NCI-H146 treated with DMSO at 0.1 percent for 48 hours (cell line): ENCODE measurements around the gene LUZP2.

Experiments used
- DNase-seq: peaks from one replicate; lab custom pipeline; 2025; ENCODE audit not compliant: unreplicated experiment; lab: John Stamatoyannopoulos, UW

LUZP2 gene

DNA sequence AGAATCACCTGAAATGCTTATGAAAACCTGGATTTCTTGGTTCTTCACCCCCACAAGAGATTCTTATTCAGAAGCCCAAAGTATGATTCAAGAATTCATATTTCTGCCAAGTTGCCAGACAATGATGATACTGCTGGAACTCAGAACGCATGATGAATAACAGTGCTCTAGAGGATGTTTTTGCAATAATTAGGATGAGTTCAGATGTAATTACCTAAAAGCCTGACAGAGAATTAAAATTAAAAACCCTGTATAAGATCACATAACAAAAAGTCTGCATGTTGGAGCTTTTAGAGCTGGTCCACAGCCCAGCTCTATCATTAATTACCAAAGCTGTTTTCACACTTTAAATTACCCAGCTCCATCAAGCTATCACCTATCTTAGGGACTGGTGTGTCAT is 211.8 kb downstream of the LUZP2 start:
- no peak for DNase-seq

DNA sequence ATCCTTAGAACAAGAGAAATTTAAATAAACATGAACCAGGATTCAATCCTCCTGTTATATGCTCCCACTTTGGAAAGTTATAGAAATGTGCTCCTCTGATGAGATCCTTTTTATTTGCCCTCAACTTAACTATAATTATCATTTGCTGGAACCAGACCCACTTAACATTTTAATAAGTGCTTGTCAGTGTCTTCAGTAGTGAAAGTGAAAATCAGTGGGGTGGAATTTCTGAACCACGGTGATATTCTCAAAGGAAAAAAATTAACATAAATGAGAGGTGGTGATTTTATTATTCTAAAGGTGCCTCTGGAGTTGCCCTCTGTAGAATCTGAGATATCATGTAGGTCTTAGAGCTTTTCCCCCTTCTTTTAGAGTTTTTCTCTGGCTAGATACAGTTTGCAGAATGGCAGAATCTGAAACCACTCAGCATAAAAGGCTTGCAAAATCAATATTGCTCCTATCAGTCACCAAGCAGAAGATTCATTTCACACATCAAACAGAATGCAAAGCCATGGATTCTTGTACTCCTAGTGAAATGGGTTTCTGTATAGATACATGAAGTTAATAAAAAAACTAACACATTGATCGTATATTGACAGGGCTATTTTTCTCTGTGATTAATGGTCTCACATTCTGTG is 213.2 kb downstream of the LUZP2 start:
- no peak for DNase-seq

DNA sequence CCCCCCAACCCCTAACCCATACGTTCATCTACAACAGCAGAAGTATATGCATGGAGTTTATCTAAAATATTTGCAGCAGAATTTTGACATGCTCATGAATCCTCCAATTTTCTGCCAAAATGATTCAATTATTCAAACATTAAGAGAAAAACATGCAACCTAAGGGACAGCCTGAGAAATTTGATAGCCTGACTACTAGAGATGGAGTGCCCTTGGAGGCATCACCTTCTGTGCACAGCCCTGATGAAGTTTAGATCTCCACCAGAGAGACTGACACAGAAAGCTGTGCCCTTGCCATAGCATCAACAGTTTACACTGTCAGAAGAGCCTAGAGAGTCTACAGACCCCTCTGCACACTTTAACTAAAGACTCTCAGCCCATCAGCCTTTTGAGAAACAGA is 217.7 kb downstream of the LUZP2 start:
- DNase-seq: no peak

DNA sequence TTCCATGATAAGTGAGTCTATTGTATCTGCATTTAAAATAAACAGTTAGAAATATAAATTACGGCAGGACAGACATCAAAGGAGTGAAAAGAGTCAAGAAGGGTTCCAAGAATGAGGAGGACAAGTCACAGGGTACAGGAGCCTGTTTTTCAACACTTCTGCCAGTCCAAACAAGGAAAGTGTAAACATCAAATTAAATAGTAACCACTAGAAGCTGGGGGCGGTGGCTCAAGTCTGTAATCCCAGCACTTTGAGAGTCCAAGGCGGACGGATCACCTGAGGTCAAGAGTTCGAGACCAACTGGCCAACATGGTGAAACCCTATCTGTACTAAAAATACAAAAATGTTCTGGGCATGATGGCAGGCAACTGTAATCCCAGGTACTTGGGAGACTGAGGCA is 219.6 kb downstream of the LUZP2 start:
- DNase-seq: no peak

DNA sequence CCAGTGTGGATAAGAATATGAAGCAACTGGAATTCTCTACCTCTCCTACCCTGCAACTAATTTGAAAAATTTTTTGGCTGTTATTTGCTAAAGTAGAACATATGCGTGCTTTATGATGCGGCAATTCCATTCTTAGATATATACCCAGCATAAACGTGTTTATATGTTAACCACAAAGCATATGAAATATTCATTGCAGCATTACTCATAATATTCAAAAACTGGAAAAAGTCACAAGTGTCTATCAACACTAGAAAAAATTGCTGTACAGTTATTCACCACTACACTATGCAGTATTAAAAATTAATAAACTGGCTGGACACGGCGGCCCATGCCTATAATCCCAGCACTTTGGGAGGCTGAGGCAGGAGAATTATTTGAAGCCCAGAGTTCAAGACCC is 226.4 kb downstream of the LUZP2 start:
- no peak for DNase-seq

DNA sequence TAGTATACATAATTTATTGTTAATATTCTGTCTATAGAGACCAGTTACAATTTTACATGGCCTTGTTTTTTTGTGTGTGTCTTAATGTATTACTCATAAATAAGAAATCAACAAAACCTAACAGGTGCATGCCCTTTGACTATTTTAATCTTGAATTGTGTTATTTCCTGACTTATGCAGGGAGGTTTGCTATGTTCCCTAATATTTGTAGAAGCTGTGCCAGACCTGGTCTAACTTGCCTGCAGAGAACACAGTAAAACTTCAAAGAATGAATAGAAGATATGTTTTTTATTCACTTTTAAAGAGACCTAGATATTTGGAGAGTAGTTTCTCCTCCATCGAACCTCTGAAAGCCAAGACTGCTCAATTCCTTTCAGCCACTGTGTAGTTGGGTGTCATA is 234.7 kb downstream of the LUZP2 start:
- no peak for DNase-seq

DNA sequence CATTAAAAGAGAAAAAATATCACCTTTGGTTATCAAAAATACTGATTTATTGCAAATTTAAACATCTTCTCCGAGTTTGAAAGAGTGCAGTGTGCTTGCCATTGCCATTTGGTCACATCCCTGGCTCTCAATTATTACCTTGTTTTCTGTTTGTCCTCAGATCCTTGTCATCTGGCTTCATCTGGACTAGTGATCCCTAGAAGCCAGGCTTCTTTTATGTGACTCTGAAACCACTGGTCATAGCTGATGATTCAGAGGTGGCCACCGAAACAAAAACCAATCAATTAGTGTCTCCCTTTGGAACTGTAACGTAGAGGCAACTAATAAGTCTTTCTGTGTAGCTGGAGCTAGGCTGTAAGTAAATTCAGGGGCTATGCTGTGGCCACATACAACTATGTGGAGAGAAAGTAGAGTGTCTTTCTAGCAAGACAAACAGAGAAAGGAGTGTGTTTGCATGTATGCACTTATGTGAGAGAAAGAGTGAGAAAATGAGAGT is 237.9 kb downstream of the LUZP2 start:
- DNase-seq: no peak

DNA sequence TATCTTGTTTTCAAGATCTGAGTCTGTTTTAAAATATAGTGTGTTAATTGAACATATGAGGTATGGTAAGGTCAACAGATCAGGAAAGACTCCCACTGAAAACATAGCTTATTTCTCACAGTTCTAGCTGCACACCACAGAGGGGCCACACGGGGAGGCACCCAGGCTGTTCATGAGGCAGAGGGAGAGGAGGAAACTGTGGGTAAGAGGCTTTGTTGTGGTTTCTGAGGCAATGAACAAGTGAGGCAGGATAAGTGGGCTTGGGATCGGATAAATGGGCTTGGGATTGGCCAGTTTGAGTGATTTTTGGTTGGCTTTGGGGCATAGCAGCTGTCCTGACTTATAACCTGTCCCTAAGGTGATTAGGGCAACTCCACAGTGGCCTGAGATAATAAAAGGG is 242.1 kb downstream of the LUZP2 start:
- DNase-seq: no peak

DNA sequence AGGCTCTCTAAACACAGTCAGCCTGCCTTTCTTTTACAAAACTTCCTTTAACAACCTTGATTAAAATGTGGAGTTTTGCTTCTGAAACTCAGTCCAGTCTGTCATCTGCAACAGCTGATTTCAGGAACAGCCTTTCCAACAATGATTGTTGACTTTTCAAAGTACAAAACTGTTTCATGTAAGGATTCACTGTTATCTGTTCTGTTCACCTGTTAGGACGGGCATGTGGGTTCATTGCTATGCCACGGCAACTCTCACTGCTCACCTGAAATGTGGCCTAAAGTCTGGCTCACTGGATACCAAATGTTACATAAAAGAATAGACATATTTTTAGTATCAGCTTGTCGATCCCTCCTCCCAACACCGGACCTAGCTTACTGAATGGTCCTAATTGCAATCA is 242.8 kb downstream of the LUZP2 start:
- no peak for DNase-seq

DNA sequence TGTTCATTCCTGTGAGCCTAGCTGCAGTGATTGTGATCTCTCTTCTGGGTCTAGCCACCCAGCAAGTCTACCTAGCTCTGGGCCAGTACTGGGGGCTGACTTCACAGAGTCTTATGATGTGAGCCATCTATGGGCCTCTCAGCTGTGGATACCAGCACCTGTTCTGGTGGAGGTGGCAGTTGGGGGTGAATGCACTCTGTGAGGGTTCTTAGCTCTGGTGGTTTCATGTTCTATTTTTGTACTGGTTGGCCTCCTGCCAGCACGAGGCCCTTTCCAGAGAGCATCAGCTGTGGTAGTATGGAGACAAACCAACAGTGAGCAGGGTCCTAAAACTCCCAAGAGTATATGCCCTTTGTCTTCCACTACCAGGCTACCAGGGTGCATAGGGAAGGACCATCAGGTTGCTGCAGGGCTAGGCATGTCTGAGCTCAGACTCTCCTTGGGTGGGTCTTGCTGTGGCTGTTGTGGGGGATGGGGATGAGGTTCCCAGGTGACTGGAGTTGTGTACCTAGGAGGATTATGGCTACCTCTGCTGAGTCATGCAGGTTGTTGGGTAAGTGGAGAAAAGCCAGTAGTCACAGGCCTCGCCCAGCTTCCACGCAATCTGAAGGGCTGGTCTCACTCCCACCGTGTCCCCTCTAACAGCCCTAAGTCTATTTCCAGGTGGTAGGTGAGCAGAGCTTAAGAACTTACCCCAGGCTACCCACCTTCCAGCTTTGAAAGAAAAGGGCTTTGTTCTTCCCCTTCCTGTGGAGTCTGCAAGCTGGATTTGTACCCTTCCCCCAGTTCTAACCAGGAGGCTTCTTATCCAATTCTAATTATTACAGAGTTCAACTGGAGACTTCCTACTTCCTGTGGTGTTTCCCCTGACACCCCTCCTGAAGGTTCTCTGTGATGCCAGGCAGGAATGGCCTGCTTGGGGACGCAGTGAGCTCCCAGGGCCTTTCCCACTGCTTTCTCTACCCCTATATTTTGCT is 250.7 kb downstream of the LUZP2 start:
- no peak for DNase-seq

DNA sequence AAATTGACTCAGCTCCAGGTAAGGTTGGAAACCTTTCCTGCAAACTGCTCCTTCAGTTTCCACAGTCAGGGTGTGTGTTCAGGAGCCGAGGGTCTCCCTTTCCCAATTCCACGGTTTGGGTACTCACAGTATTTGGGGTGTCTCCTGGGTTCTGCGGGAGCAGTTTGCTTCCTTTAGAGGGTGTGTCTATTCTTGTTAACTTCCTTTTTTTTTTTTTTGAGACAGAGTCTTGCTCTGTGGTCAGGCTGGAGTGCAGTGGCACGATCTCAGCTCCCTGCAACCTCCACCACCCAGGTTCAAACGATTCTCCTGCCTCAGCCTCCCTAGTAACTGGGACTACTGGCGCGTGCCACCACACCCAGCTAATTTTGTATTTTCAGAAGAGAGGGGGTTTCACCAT is 251.4 kb downstream of the LUZP2 start:
- DNase-seq: no peak

DNA sequence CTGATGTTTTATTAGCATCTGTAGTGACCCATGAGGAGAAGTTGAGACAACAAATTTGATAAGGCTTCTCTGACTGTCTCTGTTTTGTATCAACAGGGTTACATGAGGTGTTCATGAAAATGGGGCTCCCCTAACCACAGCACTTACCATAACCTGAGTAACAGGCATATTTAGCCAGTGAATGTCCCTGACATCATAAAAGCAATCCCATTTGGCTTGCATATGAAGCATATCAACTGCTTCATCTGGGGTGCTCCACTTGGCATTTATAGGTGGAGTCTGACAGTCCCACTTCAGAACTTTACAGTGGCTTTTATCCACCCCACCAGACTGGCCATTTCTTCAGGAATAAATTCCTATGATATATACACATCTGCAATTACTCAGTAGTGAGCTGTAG is 257.6 kb downstream of the LUZP2 start:
- DNase-seq: no peak

DNA sequence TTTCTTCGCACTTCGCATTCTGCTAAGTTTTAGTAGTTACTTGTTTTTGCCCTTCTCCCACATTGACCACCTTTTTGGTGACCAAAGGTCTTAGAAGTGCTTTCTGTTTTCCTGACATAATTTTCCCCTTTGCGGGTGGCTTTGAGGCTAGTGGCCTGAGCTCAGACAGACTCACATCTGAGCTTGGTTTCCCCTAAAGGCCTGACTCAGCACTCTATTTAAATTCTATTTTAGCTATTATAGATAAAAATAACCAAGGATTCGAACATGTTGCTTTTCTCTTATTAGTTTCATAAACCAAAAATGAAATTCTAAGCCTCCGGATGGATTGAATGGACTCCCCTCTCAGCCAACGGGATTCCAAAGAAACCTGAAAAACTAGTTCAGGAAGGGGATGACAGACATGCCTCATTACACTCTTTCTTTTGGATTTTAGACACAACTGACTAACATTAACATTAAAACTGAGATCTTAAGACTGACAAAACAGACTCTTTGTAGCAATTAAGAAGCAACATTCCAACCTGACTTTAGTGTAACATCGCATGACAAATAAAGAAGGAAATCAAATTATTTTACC is 258.5 kb downstream of the LUZP2 start:
- no peak for DNase-seq

DNA sequence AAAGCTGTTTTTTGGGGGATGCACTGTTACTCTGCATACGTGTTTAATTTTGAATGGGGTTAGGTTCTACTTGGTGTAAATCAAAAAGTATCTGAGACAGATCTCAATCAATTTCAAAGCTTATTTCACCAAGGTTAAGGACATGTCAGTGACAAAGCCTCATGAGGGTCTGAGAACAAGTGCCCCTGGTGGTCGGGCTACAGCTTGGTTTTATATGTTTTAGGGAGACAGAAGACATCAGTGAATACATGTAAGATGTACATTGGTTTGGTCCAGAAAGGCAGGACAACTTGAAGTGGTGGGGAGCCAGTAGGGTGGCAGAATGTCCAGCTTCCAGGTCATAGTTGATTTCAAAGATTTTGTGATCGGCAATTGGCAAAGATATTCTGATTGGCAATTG is 262.9 kb downstream of the LUZP2 start:
- no peak for DNase-seq

DNA sequence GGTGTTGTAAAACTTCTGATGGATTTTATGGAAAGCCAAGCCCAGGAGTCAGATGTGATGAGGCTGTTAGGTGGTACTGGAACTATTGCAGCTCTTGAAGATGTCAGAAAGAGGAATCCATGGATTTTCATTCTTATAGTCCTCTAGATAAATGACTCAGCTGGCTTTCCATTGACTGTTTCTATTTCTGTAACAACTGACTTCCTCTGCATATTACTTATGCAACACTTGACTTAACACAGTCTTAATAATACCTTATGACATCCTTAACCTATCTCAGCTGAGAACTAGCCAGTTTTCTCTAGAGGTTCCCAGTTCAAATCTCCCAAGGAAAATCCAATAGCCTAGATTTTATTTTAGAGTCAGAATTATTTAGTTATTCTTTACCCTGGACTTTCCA is 263.8 kb downstream of the LUZP2 start:
- DNase-seq: no peak

DNA sequence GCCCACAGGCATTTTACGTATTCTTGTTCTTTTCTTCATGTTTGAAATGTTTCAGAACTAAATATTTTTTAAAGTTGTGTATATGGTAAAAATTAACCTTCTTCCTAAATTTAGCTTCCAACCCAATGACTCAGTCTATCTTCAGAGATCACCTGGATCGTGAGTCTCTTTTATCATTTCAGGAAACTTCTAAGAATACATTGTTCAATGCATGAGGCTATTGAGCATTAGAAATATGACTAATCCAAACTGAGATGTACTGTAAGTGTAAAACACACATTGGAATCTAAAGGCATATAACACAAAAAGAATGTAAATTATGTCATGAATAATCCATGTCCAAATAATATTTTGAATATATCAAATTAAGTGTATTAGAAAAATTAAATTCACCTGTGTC is 265.2 kb downstream of the LUZP2 start:
- no peak for DNase-seq

DNA sequence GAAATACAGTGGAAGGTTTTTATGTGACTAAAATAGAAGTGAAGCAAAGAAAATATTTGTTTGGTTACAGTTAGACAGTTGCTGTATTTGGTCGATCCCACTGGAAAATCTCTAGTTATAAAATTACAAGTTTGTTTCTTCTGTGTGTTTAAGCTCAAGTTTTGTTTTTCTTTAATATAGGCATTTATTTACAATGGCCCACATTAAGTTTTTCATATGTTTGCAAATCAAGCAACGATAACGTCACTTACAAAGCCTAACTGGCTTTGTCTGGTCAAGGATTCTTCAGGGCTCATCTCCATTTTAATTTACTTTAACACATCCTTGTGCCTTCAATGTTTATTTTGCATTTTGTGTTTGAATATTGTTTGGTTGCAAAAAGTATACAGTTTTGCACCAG is 270.6 kb downstream of the LUZP2 start:
- no peak for DNase-seq

DNA sequence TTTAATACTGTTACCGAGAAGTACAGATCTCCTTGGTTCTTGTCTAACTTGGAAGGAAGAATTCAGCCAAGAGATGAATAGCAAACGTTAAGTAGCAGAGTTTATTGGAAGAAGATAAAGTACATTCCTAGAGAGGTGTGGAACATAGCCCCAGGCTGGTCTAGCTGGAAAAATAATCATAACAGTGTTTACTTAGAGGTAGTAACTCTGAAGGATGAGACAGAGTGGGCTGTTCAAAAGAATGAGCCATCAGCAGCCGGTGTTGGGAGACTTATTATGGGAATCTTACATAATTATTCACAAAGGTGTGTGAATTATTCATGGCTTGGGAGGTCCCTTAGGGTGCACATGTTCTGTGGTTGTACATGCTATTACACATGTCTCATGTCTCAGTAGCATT is 276.5 kb downstream of the LUZP2 start:
- no peak for DNase-seq

DNA sequence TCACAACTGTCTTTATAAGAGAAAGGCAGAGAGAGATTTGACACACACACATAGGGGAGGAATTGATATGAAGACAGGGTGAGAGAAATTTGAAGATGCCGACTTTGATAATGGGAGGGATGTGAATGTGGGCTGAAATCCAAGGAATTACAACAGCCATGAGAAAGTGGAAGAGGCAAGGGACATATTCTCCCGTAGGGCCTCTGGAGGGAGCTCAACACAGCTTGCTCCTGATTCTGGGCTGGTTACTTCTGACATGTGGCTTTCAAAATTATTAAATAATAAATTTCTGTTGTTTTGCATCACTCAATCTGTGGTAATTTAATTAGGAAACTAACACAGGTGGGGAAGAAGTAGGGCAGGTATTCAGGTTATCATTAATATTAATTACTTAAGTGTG is 282.9 kb downstream of the LUZP2 start:
- DNase-seq: no peak

DNA sequence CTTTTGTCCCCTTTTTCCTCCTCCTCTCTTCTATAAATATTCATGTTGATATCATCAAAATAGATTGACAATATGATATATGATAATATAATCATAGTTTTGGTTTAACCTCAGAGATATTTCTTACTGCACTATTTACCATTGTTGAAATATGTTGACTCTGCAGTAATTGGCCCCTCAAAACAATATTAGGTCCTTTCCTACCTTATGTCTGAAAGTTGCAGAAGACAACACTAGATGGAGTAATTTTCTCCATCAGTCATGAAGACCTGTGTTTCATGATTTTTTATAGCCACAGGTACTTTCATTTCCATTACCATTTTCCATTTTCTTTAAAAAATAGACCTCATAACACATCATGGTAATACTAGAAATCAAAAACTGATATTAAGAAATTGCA is 284.4 kb downstream of the LUZP2 start:
- DNase-seq: no peak

DNA sequence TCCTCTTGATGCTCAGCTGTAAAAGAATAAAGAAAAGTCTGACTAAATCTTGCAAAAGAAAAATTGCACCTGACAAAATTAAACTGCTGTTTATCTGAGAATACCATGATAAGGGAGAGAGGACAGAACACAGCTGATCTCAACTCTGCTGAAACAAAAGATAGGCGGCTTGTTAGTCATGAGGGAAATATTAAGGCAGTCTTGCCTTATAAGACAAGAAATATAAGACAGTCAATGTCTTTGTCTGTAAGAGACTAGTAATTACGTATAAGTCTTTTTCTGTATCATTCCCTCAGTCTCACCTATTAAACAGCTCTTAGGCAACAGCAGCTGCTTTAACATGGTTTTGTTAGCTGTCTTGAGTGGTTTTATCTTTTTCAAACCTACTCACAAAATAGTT is 296.6 kb downstream of the LUZP2 start:
- no peak for DNase-seq

DNA sequence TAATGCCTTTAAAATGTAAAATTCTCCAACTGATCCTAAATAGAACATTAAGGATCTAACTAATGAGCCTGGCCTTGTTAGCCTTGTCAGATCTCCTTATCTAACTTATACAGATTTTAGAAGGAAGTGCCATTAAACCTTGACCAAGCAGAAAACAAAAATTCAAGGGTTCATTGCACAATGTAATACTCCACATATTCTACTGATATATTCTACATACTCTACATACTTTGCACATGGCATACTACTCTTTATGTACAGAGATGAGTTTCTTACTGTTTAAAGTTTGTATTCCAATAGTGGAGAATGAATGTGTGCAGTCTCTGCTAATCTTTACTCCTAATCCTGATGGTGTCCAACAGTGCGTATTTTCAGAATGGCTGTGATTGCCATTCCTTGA is 297.2 kb downstream of the LUZP2 start:
- no peak for DNase-seq
